HEK293 (cell line): Measurements from ENCODE around the gene TM2D3.
A peak's percentile ranks its signal among the peaks of the same experiment; 100 is the strongest.

ENCODE experiments used
- CTCF ChIA-PET: fragments of 350-600 bp; formaldehyde crosslinking; extraction: SDS; loops from one replicate; lab custom pipeline; 2021; ENCODE audit warnings: antibody characterized with exemption; lab: Yijun Ruan, JAX
- POLR2A ChIA-PET: fragments of 300-600 bp; formaldehyde crosslinking; extraction: SDS; loops from one replicate; lab custom pipeline; 2020; ENCODE audit warnings: antibody characterized with exemption, inconsistent platforms; lab: Yijun Ruan, JAX
- H3K27ac ChIP-seq: fragments of 200-500 bp; sonication (Bioruptor generic); 2 replicates; pipeline ENCODE4 v1.5.1; 2014; ENCODE audit warnings: low read depth, low read length, control low read depth, inconsistent platforms; ENCODE audit errors: extremely low read depth
- H3K36me3 ChIP-seq, 2 experiments: fragments of 200-500 bp in 1 of 2; sonication (Bioruptor generic) in 1 of 2; 1 replicate in 1 of 2; 2 replicates in 1 of 2; pipeline ENCODE4 v1.5.1; 2014 to 2017; ENCODE audit warnings: inconsistent platforms in 2 of 2, low read length in 2 of 2; ENCODE audit not compliant: control insufficient read depth in 2 of 2, insufficient read depth in 1 of 2
- H3K4me1 ChIP-seq: fragments of 200-500 bp; sonication (Bioruptor generic); 2 replicates; pipeline ENCODE4 v1.5.1; 2014; ENCODE audit warnings: mild to moderate bottlenecking, low read length, inconsistent platforms; ENCODE audit not compliant: control insufficient read depth, insufficient read depth
- H3K4me3 ChIP-seq: 2 replicates; pipeline ENCODE4 v1.5.1; 2011; ENCODE audit warnings: low read depth, mild to moderate bottlenecking, control low read depth, low read length, moderate library complexity
- H3K9me3 ChIP-seq: fragments of 200-500 bp; sonication (Bioruptor generic); 2 replicates; pipeline ENCODE4 v1.5.1; 2014; ENCODE audit warnings: low read depth, low read length, inconsistent platforms; ENCODE audit not compliant: control insufficient read depth, insufficient read depth
- EGR2 ChIP-seq: fragments of 450-650 bp; formaldehyde crosslinking; IDR thresholded peaks from 2 replicates; pipeline ENCODE4 v1.5.1; 2016; ENCODE audit warnings: low read depth, missing biosample characterization, missing genetic modification characterization
- OVOL3 ChIP-seq: fragments of 450-650 bp; formaldehyde crosslinking; IDR thresholded peaks from 2 replicates; pipeline ENCODE4 v1.5.1; 2016; ENCODE audit warnings: missing biosample characterization, missing genetic modification characterization
- PRDM1 ChIP-seq: fragments of 450-650 bp; formaldehyde crosslinking; IDR thresholded peaks from 2 replicates; pipeline ENCODE4; 2016; ENCODE audit warnings: missing biosample characterization, missing genetic modification characterization
- SP2 ChIP-seq: fragments of 450-650 bp; formaldehyde crosslinking; IDR thresholded peaks from 2 replicates; pipeline ENCODE4 v1.5.1; 2016; ENCODE audit warnings: missing biosample characterization, missing genetic modification characterization
- ZFHX2 ChIP-seq: fragments of 450-650 bp; formaldehyde crosslinking; conservative IDR thresholded peaks from 2 replicates; pipeline ENCODE4 v1.5.1; 2016; ENCODE audit warnings: missing biosample characterization, missing genetic modification characterization
- ZFP41 ChIP-seq: fragments of 450-650 bp; formaldehyde crosslinking; IDR thresholded peaks from 2 replicates; pipeline ENCODE4 v1.5.1; 2016; ENCODE audit warnings: missing biosample characterization, missing genetic modification characterization, borderline replicate concordance
- ZNF133 ChIP-seq: fragments of 450-650 bp; formaldehyde crosslinking; IDR thresholded peaks from 2 replicates; pipeline ENCODE4 v1.5.1; 2016; ENCODE audit warnings: missing biosample characterization, missing genetic modification characterization
- ZNF138 ChIP-seq: fragments of 450-650 bp; formaldehyde crosslinking; IDR thresholded peaks from 2 replicates; pipeline ENCODE4 v1.5.1; 2016; ENCODE audit warnings: missing biosample characterization, missing genetic modification characterization, borderline replicate concordance
- ZNF148 ChIP-seq: fragments of 450-650 bp; formaldehyde crosslinking; IDR thresholded peaks from 2 replicates; pipeline ENCODE4 v1.5.0; 2017; ENCODE audit warnings: missing biosample characterization, missing genetic modification characterization, borderline replicate concordance
- ZNF19 ChIP-seq: fragments of 450-650 bp; formaldehyde crosslinking; IDR thresholded peaks from 2 replicates; pipeline ENCODE4; 2016; ENCODE audit warnings: missing biosample characterization, missing genetic modification characterization, low read depth
- ZNF23 ChIP-seq: fragments of 450-650 bp; formaldehyde crosslinking; IDR thresholded peaks from 2 replicates; pipeline ENCODE4 v1.5.1; 2016; ENCODE audit warnings: missing biosample characterization, missing genetic modification characterization, borderline replicate concordance
- ZNF248 ChIP-seq: fragments of 450-650 bp; formaldehyde crosslinking; IDR thresholded peaks from 2 replicates; pipeline ENCODE4 v1.5.1; 2017; ENCODE audit warnings: missing biosample characterization, missing genetic modification characterization
- ZNF292 ChIP-seq: fragments of 450-650 bp; formaldehyde crosslinking; IDR thresholded peaks from 2 replicates; pipeline ENCODE4 v1.5.1; 2016; ENCODE audit warnings: low read depth, missing biosample characterization, missing genetic modification characterization, borderline replicate concordance
- ZNF341 ChIP-seq: fragments of 450-650 bp; formaldehyde crosslinking; IDR thresholded peaks from 2 replicates; pipeline ENCODE4; 2016; ENCODE audit warnings: low read depth, missing biosample characterization, missing genetic modification characterization
- ZNF416 ChIP-seq: fragments of 450-650 bp; formaldehyde crosslinking; IDR thresholded peaks from 2 replicates; pipeline ENCODE4 v1.5.1; 2016; ENCODE audit warnings: missing biosample characterization, missing genetic modification characterization
- ZNF558 ChIP-seq: fragments of 450-650 bp; formaldehyde crosslinking; IDR thresholded peaks from 2 replicates; pipeline ENCODE4 v1.5.1; 2016; ENCODE audit warnings: missing biosample characterization, missing genetic modification characterization

The TM2D3 gene

DNA sequence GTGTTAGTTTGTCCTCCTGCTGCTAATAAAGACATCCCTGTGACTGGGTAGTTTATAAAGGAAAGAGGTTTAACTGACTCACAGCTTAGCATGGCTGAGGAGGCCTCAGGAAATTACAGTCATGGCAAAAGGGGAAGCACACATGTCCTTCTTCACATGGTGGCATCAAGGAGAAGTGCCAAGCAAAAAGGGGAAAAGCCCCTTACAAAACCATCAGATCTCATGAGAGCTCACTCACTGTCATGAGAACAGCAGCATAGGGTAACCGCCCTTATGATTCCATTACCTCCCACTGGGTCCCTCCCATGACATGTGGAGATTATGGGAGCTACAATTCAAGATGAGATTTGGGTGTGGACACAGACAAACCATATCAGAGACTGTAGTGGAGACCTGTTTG lies 27.0 kb downstream of the TM2D3 start:
- Histone ChIP-seq H3K9me3 (no peaks in the 10 kb centered on the region), H3K27ac (no peak overlapping the region), H3K4me1 (no peaks in the 10 kb centered on the region), H3K4me3 (no peak overlapping the region), H3K36me3 (peaks cover 0 to 8% of the 10 kb centered on the region in 2 experiments; a peak in 1 of 3 replicates)
- ChIA-PET CTCF (interaction anchor here (7.4 kb wide), 1 partner anchor 16 kb away, joined by 61 read pairs; no protein-coding TSS in a partner anchor), POLR2A (no interaction called here)
- TF ChIP-seq ZNF148 (tag by site-specific recombination) (no peak), PRDM1 (tag by site-specific recombination) (no peak), ZNF19 (no peak), ZNF292 (tag by site-specific recombination) (no peak), ZNF341 (tag by site-specific recombination) (no peak), ZNF416 (tag by site-specific recombination) (no peak), SP2 (no peak)

- Histone ChIP-seq H3K27ac (no peak overlapping the region), H3K4me1 (no peaks in the 10 kb centered on the region), H3K9me3 (no peaks in the 10 kb centered on the region), H3K36me3 (peaks cover 0 to 8% of the 10 kb centered on the region in 2 experiments; a peak in 1 of 3 replicates), H3K4me3 (no peak overlapping the region)
- POLR2A ChIA-PET: no interaction called here
- CTCF ChIA-PET: interaction anchor here (0.5 to 7.4 kb wide), 4 partner anchors 17 to 523 kb away, joined by 3 to 61 read pairs (median 4); no protein-coding TSS in a partner anchor
- peak; percentile 98 for TF ChIP-seq ZNF558 (tag by site-specific recombination)
- no peak for TF ChIP-seq ZNF133 (tag by site-specific recombination)
- TF ChIP-seq OVOL3 (tag by site-specific recombination): no peak
Measured at GRCh38 chr15:101623367-101624304, 28.5 kb downstream of the TM2D3 start.

DNA sequence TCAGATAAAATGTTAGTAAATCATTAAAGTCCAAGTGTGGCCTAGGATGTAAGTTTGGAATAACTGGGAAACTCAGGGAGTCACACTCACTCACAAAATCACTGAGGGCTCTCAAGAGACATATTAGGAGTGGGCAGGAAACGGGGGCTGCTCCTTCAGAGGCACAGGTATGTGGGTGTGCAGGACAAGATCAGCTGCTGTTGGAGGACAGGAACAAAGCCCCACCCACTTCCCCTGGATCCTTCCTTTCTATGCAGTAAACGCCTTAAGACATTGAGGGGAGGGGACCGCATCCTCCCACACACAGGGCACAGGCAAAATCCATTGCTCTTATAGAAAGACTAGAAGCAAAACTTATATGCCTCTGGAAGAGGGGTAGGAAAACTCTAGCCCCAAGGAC lies 30.2 kb downstream of the TM2D3 start:
- Histone ChIP-seq H3K4me1 (no peaks in the 10 kb centered on the region), H3K9me3 (no peaks in the 10 kb centered on the region), H3K4me3 (no peak overlapping the region), H3K36me3 (peaks cover 0 to 8% of the 10 kb centered on the region in 2 experiments; a peak in 1 of 3 replicates), H3K27ac (no peak overlapping the region)
- no peak for TF ChIP-seq ZNF248 (tag by site-specific recombination)
- TF ChIP-seq ZNF23 (tag by site-specific recombination): no peak
- no peak for TF ChIP-seq ZNF138 (tag by site-specific recombination)
- TF ChIP-seq ZFHX2 (tag by site-specific recombination): peak; percentile 87
- peak; percentile 82 for TF ChIP-seq EGR2
- no peak for TF ChIP-seq ZFP41 (tag by site-specific recombination)
- POLR2A ChIA-PET: no interaction called here
- CTCF ChIA-PET: interaction anchor here (7.4 kb wide), 1 partner anchor 19 kb away, joined by 61 read pairs; no protein-coding TSS in a partner anchor
